ENCODE results near the gene OLFML2B.

The OLFML2B gene

DNA sequence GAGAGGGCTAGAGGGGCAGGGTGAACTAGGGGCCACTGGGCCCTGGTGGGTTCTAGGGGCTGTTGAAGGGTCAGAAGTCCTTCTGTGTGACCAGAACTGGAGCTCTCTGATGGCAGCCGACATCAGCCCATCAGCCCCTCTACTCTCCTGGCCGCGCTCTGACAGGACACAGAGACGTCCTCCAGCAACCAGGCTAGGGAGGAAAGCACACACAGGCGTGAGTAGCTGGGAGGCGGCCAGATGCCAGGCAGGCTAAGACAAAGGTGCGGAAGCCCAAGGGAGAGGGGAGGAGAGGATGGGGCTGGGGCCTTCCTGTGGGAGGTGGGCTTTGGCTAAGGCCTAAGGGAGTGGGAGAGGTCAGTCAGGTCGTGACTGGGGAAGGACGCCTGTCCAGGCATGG, 50.8 kb downstream of the OLFML2B start:
- TF ChIP-seq, protein P1, sequence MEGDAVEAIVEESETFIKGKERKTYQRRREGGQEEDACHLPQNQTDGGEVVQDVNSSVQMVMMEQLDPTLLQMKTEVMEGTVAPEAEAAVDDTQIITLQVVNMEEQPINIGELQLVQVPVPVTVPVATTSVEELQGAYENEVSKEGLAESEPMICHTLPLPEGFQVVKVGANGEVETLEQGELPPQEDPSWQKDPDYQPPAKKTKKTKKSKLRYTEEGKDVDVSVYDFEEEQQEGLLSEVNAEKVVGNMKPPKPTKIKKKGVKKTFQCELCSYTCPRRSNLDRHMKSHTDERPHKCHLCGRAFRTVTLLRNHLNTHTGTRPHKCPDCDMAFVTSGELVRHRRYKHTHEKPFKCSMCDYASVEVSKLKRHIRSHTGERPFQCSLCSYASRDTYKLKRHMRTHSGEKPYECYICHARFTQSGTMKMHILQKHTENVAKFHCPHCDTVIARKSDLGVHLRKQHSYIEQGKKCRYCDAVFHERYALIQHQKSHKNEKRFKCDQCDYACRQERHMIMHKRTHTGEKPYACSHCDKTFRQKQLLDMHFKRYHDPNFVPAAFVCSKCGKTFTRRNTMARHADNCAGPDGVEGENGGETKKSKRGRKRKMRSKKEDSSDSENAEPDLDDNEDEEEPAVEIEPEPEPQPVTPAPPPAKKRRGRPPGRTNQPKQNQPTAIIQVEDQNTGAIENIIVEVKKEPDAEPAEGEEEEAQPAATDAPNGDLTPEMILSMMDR (IDR thresholded peaks at IDR 0.05; ENCODE audit: borderline replicate concordance, control extremely low read depth, extremely low read depth, insufficient read depth, missing control alignments) = no peak
- no peak for DNase-seq (ENCODE audit: low spot score)
- in situ Hi-C loops (cut with MboI; ENCODE audit: low sequenced_read_pairs, unreplicated experiment) = no loop called here

DNA sequence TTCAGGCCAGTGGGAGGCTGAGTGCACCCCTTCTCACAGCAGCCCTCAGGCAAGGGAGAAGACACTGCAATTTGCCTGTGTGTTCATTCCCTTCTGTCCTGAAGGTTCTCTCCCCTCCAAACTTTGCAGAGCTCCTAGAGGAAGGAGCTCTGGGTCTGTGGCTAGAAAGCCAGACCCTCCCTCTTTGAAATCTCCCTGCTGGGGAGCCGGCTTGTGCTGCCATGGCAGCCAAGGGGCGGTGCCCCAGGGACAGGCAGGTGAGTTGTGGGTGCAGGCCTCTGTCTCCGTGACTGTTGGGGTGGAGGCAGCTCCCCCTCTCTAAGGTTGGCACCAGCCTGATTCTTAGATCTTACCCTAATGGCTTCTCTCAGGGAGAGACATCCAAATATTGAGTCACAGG, 53.0 kb downstream of the OLFML2B start:
- DNase-seq (ENCODE audit: low spot score) = peak; percentile 33
- TF ChIP-seq, protein P1 (IDR thresholded peaks at IDR 0.05; ENCODE audit: borderline replicate concordance, control extremely low read depth, extremely low read depth, insufficient read depth, missing control alignments) = no peak
- in situ Hi-C loops (cut with MboI; ENCODE audit: low sequenced_read_pairs, unreplicated experiment) = no loop called here

- TF ChIP-seq, protein P1 (IDR thresholded peaks at IDR 0.05; ENCODE audit: borderline replicate concordance, control extremely low read depth, extremely low read depth, insufficient read depth, missing control alignments) = no peak
- no peak for DNase-seq (ENCODE audit: low spot score)
- in situ Hi-C loops (cut with MboI; ENCODE audit: low sequenced_read_pairs, unreplicated experiment) = no loop called here
Observed at GRCh38 chr1:161970036-161970435, 53.6 kb downstream of the OLFML2B start.

DNA sequence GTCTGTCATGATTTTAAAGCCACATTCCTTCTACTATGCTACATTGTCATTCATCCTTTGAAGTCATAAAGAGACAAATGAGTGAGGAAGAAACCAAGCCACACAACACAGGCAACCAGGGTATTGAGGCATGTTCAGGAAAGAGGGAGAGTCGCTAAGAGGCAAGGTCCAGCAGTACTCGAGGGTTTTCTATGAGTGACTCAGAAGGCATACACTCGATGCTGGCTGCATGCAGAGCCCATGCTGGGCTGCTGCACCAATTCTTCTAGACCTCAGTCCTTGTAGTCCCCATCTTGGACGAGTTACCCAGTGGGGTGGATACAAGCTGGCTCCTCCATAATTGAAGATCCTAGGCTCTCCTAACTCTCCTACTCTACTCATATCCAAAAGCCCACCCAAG, 57.6 kb downstream of the OLFML2B start:
- no peak for DNase-seq (ENCODE audit: low spot score)
- TF ChIP-seq, protein P1 (IDR thresholded peaks at IDR 0.05; ENCODE audit: borderline replicate concordance, control extremely low read depth, extremely low read depth, insufficient read depth, missing control alignments) = no peak
- in situ Hi-C loops (cut with MboI; ENCODE audit: low sequenced_read_pairs, unreplicated experiment) = no loop called here

- DNase-seq (ENCODE audit: low spot score) = peak; percentile 68
- TF ChIP-seq, protein P1 (IDR thresholded peaks at IDR 0.05; ENCODE audit: borderline replicate concordance, control extremely low read depth, extremely low read depth, insufficient read depth, missing control alignments) = no peak
- in situ Hi-C loops (cut with MboI; ENCODE audit: low sequenced_read_pairs, unreplicated experiment) = no loop called here
Observed at GRCh38 chr1:161962091-161962887, 61.4 kb downstream of the OLFML2B start.

GRCh38 chr1:161958425-161958824, 65.2 kb downstream of the OLFML2B start:
- TF ChIP-seq, protein P1 (IDR thresholded peaks at IDR 0.05; ENCODE audit: borderline replicate concordance, control extremely low read depth, extremely low read depth, insufficient read depth, missing control alignments) = no peak
- in situ Hi-C loops (cut with MboI; ENCODE audit: low sequenced_read_pairs, unreplicated experiment) = no loop called here
- no peak for DNase-seq (ENCODE audit: low spot score)
